ENCODE results near the gene OR1F1.

- TF ChIP-seq CTCF (IDR thresholded peaks at IDR 0.05) = no peak
- TF ChIP-seq POLR2A (IDR thresholded peaks at IDR 0.05) = no peak
These were observed 22.7 kb upstream of the OR1F1 start for GRCh38 chr16:3165111-3165822.
